Medulla oblongata (tissue), 1 donor: ENCODE results near the gene LBX2.

Experiments
- DNase-seq: peaks from one replicate; pipeline ENCODE4 v3.0.0-alpha.2; 2015; ENCODE audit errors: extremely low spot score

The LBX2 gene

GRCh38 chr2:74457129-74457548, 42.3 kb downstream of the LBX2 start:
- DNase-seq = no peak

- peak; percentile 99 for DNase-seq
Measured at GRCh38 chr2:74454654-74455511, 44.5 kb downstream of the LBX2 start, which contains the start of gene INO80B. Gene INO80B (plus strand): TSS chr2:74455087. CDS start chr2:74455117, 30 bp downstream.

DNA sequence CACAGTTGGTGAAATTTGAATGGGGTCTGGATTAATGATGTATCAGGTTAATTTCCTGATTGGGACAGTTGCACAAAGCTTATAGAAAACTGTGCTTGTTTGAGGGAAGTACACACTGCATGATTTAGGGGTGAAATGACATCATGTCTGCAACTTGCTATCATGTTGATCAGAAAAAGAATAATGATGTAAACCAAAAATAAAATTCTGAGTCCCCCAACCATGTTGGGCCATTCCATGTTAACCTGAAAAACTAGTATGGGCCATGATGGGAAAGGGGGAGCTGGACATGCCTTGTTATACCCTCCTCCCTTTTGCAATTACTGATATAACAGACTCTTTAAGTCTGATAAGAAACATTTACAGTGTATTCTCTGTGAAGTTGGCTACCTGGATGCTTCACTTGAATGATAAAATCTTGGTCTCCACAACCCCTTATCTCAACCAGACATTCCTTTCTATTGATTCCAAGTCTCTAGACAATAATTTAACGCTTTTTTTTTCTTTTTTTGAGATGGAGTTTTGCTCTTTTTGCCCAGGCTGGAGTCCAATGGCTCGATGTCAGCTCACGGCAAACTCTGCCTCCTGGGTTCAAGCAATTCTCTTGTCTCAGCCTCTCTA, 48.7 kb downstream of the LBX2 start:
- DNase-seq = no peak

DNA sequence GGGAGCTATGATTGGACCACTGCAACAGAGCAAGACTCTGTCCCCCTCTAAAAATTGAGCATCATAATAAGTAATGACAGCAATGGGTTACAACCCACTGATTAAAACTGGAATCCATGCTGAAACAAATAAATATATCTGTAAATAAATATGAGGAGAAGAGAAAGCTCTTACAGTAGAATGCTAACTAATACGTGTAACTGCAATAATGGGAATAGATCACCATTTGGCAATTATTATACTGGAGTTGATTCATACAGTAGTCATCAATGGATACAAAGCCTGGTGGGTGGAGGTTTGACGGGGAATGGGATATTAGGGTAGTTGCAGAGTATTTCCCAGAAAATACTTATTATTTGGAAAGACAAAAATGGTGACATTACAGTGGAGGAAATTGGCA, 50.6 kb downstream of the LBX2 start:
- DNase-seq = no peak
